Spleen (tissue), 7 donors: Measurements from ENCODE around the gene GPR78.

Experiments
- POLR2A ChIP-seq, 3 donors: fragments of 450-650 bp; IDR thresholded peaks; one replicate each; pipeline ENCODE4 v1.5.1; 2017; ENCODE audit warnings: antibody characterized with exemption in 3 of 3, mild to moderate bottlenecking in 1 of 3
- TF ChIP-seq, protein P1 (sequence below), 11 experiments: fragments of 200-600 bp in 7 of 11; fragments of 450-650 bp in 4 of 11; sonication (generic) in 4 of 11; IDR thresholded peaks in 8 of 11; conservative IDR thresholded peaks in 3 of 11; 1 replicate in 7 of 11; 2 replicates in 4 of 11; pipeline versions ENCODE4 v1.4.0 to v1.8.0; 2016 to 2021; ENCODE audit warnings: antibody characterized with exemption in 11 of 11, inconsistent platforms in 4 of 11, mild to moderate bottlenecking in 1 of 11
- donor health status: DM: no; HTN: no; CAD: no; lungs with moderate emphysema.
- donor health status: DM: no; HTN: no; CAD: no.
- donor health status: DM: no; HTN: no; CAD: no.

DNA sequence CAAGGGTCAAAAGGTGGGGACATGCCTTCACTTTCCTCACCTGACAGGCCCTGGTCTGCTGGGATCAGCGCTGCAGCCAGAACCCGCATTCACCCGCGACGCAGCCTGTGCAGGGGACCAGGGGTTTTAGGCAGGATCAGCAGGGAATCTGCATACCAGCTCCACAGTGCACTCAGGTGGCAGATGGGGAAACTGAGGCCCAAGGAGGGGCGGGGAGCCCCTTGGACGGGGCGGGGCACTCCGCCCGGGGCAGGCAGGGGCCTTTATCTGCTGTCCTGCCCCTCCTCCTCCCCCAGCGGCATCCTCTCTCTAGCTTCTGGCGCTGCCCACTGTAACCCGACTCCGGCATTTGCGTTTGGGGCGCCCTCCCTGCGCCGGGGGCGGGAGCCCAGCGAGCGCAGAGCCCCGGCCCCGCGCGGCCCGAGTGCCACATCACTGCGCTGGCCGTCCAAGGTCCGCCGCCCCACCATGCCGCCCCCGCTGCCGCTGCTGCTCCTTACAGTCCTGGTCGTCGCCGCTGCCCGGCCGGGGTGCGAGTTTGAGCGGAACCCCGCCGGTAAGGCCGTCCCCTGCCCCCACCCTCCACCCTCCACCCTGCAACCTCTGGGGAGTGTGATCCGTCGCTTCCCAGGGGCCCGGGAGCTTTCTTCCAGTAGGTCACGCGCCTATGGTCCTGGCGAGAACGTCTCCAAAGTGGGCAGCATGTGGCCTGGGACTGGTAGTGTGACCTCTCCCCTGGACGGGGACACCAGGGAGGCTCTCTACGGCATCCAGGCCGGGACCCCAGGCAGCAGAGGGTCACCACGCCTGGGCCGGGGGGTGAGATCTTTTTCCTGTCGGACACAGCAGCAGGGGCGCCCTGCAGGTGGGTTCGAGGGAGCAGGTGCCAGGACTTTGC is 12.4 kb downstream of the GPR78 start, which contains the start of gene CPZ:
- no peak for TF ChIP-seq POLR2A (IDR thresholded peaks at IDR 0.05)
- TF ChIP-seq, protein P1, sequence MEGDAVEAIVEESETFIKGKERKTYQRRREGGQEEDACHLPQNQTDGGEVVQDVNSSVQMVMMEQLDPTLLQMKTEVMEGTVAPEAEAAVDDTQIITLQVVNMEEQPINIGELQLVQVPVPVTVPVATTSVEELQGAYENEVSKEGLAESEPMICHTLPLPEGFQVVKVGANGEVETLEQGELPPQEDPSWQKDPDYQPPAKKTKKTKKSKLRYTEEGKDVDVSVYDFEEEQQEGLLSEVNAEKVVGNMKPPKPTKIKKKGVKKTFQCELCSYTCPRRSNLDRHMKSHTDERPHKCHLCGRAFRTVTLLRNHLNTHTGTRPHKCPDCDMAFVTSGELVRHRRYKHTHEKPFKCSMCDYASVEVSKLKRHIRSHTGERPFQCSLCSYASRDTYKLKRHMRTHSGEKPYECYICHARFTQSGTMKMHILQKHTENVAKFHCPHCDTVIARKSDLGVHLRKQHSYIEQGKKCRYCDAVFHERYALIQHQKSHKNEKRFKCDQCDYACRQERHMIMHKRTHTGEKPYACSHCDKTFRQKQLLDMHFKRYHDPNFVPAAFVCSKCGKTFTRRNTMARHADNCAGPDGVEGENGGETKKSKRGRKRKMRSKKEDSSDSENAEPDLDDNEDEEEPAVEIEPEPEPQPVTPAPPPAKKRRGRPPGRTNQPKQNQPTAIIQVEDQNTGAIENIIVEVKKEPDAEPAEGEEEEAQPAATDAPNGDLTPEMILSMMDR (IDR thresholded peaks at IDR 0.05 in 8 of 11, conservative IDR thresholded peaks at IDR 0.05 in 3 of 11): no peak
